IMR-90 (cell line): ENCODE results near the gene ANOS1. TPM values are rescaled to one million over a fixed set of nuclear protein-coding genes. Genes with fewer than 3 reads are reported as not detected.

ENCODE experiments used
- ATAC-seq: fragments of 200-7000 bp; cut with Tn5 transposase; 2 replicates; pipeline ENCODE4 v1.9.1; 2020; ENCODE audit warnings: low read depth, mild to moderate bottlenecking, moderate library complexity
- BruUV-seq: library from RNA; stranded (reverse); fragments of 400-500 nt; replicated peaks from 2 replicates; lab custom pipeline; 2021; lab: Mats Ljungman, UMichigan
- CTCF ChIA-PET: fragments of 300-600 bp; formaldehyde crosslinking; extraction: SDS; loops from one replicate; lab custom pipeline; 2021; ENCODE audit warnings: antibody characterized with exemption; lab: Yijun Ruan, JAX
- POLR2A ChIA-PET: fragments of 300-600 bp; sonication (Branson Sonifier 250); formaldehyde crosslinking; loops from one replicate; lab custom pipeline; 2022; ENCODE audit warnings: antibody characterized with exemption; ENCODE audit not compliant: unreplicated experiment; lab: Charles Lee
- DNase-seq: peaks from one replicate; pipeline ENCODE4 v3.0.0; 2013
- H2AFZ ChIP-seq: replicated peaks from 2 replicates; pipeline ENCODE3; 2013; ENCODE audit warnings: low read length, mild to moderate bottlenecking; ENCODE audit not compliant: poor library complexity
- H2AK5ac ChIP-seq: 2 replicates; pipeline ENCODE4 v1.6.1; 2013; ENCODE audit warnings: low read depth, low read length, inconsistent platforms
- H2AK9ac ChIP-seq: replicated peaks from 2 replicates; pipeline ENCODE3; 2013; ENCODE audit warnings: mild to moderate bottlenecking, low read depth, low read length, moderate library complexity; ENCODE audit not compliant: poor library complexity
- H2BK120ac ChIP-seq: 2 replicates; pipeline ENCODE4 v1.6.1; 2013; ENCODE audit warnings: low read depth, low read length, inconsistent platforms
- H2BK15ac ChIP-seq: 3 replicates; pipeline ENCODE4 v1.6.1; 2013; ENCODE audit warnings: low read depth, low read length, inconsistent platforms
- H2BK20ac ChIP-seq: 2 replicates; pipeline ENCODE4 v1.6.1; 2013; ENCODE audit warnings: low read depth, mild to moderate bottlenecking, inconsistent platforms, low read length, moderate library complexity
- H2BK5ac ChIP-seq: 2 replicates; pipeline ENCODE4 v1.6.1; 2013; ENCODE audit warnings: mild to moderate bottlenecking, low read depth, low read length, inconsistent platforms; ENCODE audit not compliant: poor library complexity, severe bottlenecking
- H3K14ac ChIP-seq: replicated peaks from 2 replicates; pipeline ENCODE4 v1.6.1; 2013; ENCODE audit warnings: low read depth, low read length, inconsistent platforms
- H3K18ac ChIP-seq: 2 replicates; pipeline ENCODE4 v1.6.1; 2013; ENCODE audit warnings: low read depth, low read length, control low read depth
- H3K23ac ChIP-seq: 2 replicates; pipeline ENCODE4 v1.6.1; 2013; ENCODE audit warnings: low read depth, low read length, inconsistent platforms
- H3K27ac ChIP-seq: 2 replicates; pipeline ENCODE4 v1.5.1; 2013; ENCODE audit warnings: mild to moderate bottlenecking, control low read depth, low read length; ENCODE audit not compliant: insufficient read depth
- H3K27me3 ChIP-seq: 2 replicates; pipeline ENCODE4 v1.6.1; 2013; ENCODE audit warnings: low read length; ENCODE audit not compliant: control insufficient read depth, insufficient read depth
- H3K36me3 ChIP-seq: 2 replicates; pipeline ENCODE4 v1.6.1; 2013; ENCODE audit warnings: low read length, mixed read lengths; ENCODE audit not compliant: control insufficient read depth, insufficient read depth
- H3K4ac ChIP-seq: 2 replicates; pipeline ENCODE4 v1.6.1; 2013; ENCODE audit warnings: low read depth, low read length, inconsistent platforms
- H3K4me1 ChIP-seq: 2 replicates; pipeline ENCODE4 v1.6.1; 2013; ENCODE audit warnings: low read length, mixed read lengths; ENCODE audit not compliant: control insufficient read depth, insufficient read depth
- H3K4me2 ChIP-seq: 2 replicates; pipeline ENCODE4 v1.6.1; 2013; ENCODE audit warnings: low read depth, mild to moderate bottlenecking, control low read depth, low read length, moderate library complexity
- H3K4me3 ChIP-seq: 2 replicates; pipeline ENCODE4 v1.5.1; 2013; ENCODE audit warnings: low read depth, mild to moderate bottlenecking, control low read depth, low read length, moderate library complexity; ENCODE audit not compliant: insufficient read depth
- H3K56ac ChIP-seq: 2 replicates; pipeline ENCODE4 v1.6.1; 2013; ENCODE audit warnings: low read length, inconsistent platforms; ENCODE audit not compliant: insufficient read depth; ENCODE audit errors: extremely low read depth
- H3K79me1 ChIP-seq, 2 experiments: 2 replicates each; pipeline ENCODE4 v1.6.1; 2013; ENCODE audit warnings: low read length in 2 of 2, inconsistent platforms in 1 of 2, low read depth in 1 of 2
- H3K9ac ChIP-seq: 2 replicates; pipeline ENCODE4 v1.6.1; 2013; ENCODE audit warnings: low read depth, low read length, control low read depth
- H3K9me1 ChIP-seq: 2 replicates; pipeline ENCODE4 v1.6.1; 2013; ENCODE audit warnings: low read length, inconsistent platforms; ENCODE audit not compliant: insufficient read depth
- H3K9me3 ChIP-seq: 2 replicates; pipeline ENCODE4 v1.6.1; 2013; ENCODE audit warnings: low read length; ENCODE audit not compliant: control insufficient read depth, insufficient read depth
- H4K20me1 ChIP-seq: 2 replicates; pipeline ENCODE4 v1.6.1; 2013; ENCODE audit warnings: low read length, inconsistent platforms; ENCODE audit not compliant: insufficient read depth
- H4K5ac ChIP-seq: 2 replicates; pipeline ENCODE4 v1.6.1; 2013; ENCODE audit warnings: mild to moderate bottlenecking, low read depth, low read length, control low read depth
- H4K8ac ChIP-seq, 2 experiments: 2 replicates each; pipeline ENCODE4 v1.6.1; 2013; ENCODE audit warnings: low read depth in 2 of 2, low read length in 2 of 2, control low read depth in 1 of 2, inconsistent platforms in 1 of 2
- H4K91ac ChIP-seq: 2 replicates; pipeline ENCODE4 v1.6.1; 2013; ENCODE audit warnings: low read depth, low read length, inconsistent platforms; ENCODE audit not compliant: insufficient read depth
- BHLHE40 ChIP-seq: fragments of 150-350 bp; IDR thresholded peaks from 2 replicates; pipeline ENCODE4 v1.6.1; 2016; ENCODE audit warnings: mild to moderate bottlenecking, low read depth, low read length
- CEBPB ChIP-seq: IDR thresholded peaks from 2 replicates; pipeline ENCODE4 v1.6.1; 2012; ENCODE audit warnings: low read depth, low read length, improper control_type of control experiment
- CTCF ChIP-seq: conservative IDR thresholded peaks from 2 replicates; pipeline ENCODE4 v1.5.1; 2012; ENCODE audit warnings: mild to moderate bottlenecking, low read depth, low read length, improper control_type of control experiment
- ELK1 ChIP-seq: fragments of 150-350 bp; IDR thresholded peaks from 2 replicates; pipeline ENCODE4 v1.6.1; 2016; ENCODE audit warnings: low read depth, mild to moderate bottlenecking, low read length, moderate library complexity, borderline replicate concordance
- FOS ChIP-seq: fragments of 150-350 bp; IDR thresholded peaks from 2 replicates; pipeline ENCODE4 v1.6.1; 2016; ENCODE audit warnings: low read depth, low read length
- MAFK ChIP-seq: IDR thresholded peaks from 2 replicates; pipeline ENCODE4 v1.6.1; 2012; ENCODE audit warnings: low read depth, low read length, improper control_type of control experiment
- MAZ ChIP-seq: IDR thresholded peaks from 2 replicates; pipeline ENCODE4 v1.6.1; 2012; ENCODE audit warnings: low read depth, mild to moderate bottlenecking, low read length, improper control_type of control experiment, moderate library complexity, borderline replicate concordance
- MXI1 ChIP-seq: IDR thresholded peaks from 2 replicates; pipeline ENCODE4 v1.6.1; 2012; ENCODE audit warnings: low read depth, mild to moderate bottlenecking, low read length, moderate library complexity, borderline replicate concordance
- NFE2L2 ChIP-seq: fragments of 150-350 bp; IDR thresholded peaks from 2 replicates; pipeline ENCODE4 v1.6.1; 2016; ENCODE audit warnings: low read depth, mild to moderate bottlenecking, low read length
- POLR2A ChIP-seq: IDR thresholded peaks from 2 replicates; pipeline ENCODE4 v1.6.1; 2012; ENCODE audit warnings: mild to moderate bottlenecking, low read depth, low read length
- RAD21 ChIP-seq: IDR thresholded peaks from 2 replicates; pipeline ENCODE4 v1.6.1; 2012; ENCODE audit warnings: low read length, improper control_type of control experiment
- RFX5 ChIP-seq: IDR thresholded peaks from 2 replicates; pipeline ENCODE4 v1.8.0; 2012; ENCODE audit warnings: low read depth, mild to moderate bottlenecking, low read length, moderate library complexity
- SMC3 ChIP-seq: fragments of 150-350 bp; IDR thresholded peaks from 2 replicates; pipeline ENCODE4 v1.6.1; 2016; ENCODE audit warnings: low read depth, mild to moderate bottlenecking, antibody characterized with exemption, low read length, moderate library complexity
- USF2 ChIP-seq: fragments of 150-350 bp; IDR thresholded peaks from 2 replicates; pipeline ENCODE4 v1.6.1; 2017; ENCODE audit warnings: mild to moderate bottlenecking, antibody characterized with exemption, low read length, low read depth
- WGBS, 2 experiments: methylation state at CpG; one replicate each; pipeline versions ENCODE4 v1.1.5 to v1.1.7; 2013; ENCODE audit warnings: missing lambda C conversion rate in 2 of 2; ENCODE audit not compliant: insufficient read length in 1 of 2; ENCODE audit errors: extremely low coverage in 2 of 2; 5-methylcytosine and 5-hydroxymethylcytosine counted together
- dilution Hi-C: fragments of 300-500 bp; cut with HindIII; formaldehyde crosslinking; loops from one replicate; pipeline ENCODE4 v1.14.3; 2018; ENCODE audit warnings: low sequenced_read_pairs; ENCODE audit not compliant: unreplicated experiment
- in situ Hi-C: fragments of 300-500 bp; cut with MboI; formaldehyde crosslinking; loops from 3 replicates; pipeline ENCODE4 v1.14.3; 2019; ENCODE audit warnings: low sequenced_read_pairs, inconsistent platforms, mixed read lengths
- intact Hi-C: fragments of 100-400 bp; cut with micrococcal nuclease; formaldehyde crosslinking; loops from 2 replicates; pipeline ENCODE4 v1.10.0; 2022
- polyA plus RNA-seq, 3 experiments: library from polyadenylated mRNA; depleted of rRNA; stranded (reverse); fragments of >200 nt; gene quantifications; 2 replicates each; pipeline ENCODE4 v1.2.3, GENCODE V29; 2012; ENCODE audit warnings: low replicate concordance in 1 of 3
- total RNA-seq: library from RNA; depleted of rRNA; stranded (reverse); fragments of >200 nt; gene quantifications from 2 replicates; pipeline ENCODE4 v1.2.3, GENCODE V29; 2012

ANOS1 gene
- total and polyA plus RNA-seq, 2 of the 4 experiments (the other 2 are of a cell fraction): under 0.01 to 0.17 TPM

- Histone ChIP-seq H3K4ac (no peak overlapping the region), H4K8ac (no peak overlapping the region), H3K18ac (no peak overlapping the region), H3K14ac (no peak overlapping the region), H2AFZ (no peak overlapping the region), H2BK15ac (no peak overlapping the region), H2AK5ac (no peak overlapping the region), H3K27ac (no peak overlapping the region), H3K56ac (no peak overlapping the region), H3K79me1 (no peaks in the 10 kb centered on the region), H3K4me3 (no peak overlapping the region), H3K4me2 (no peak overlapping the region), H3K9ac (no peak overlapping the region), H2AK9ac (no peak overlapping the region), H3K9me1 (no peaks in the 10 kb centered on the region), H4K91ac (no peak overlapping the region), H3K4me1 (no peaks in the 10 kb centered on the region), H4K5ac (no peak overlapping the region), H3K23ac (no peak overlapping the region), H3K36me3 (no peaks in the 10 kb centered on the region), H2BK120ac (no peak overlapping the region), H4K20me1 (no peaks in the 10 kb centered on the region), H2BK20ac (no peak overlapping the region), H3K27me3 (no peaks in the 10 kb centered on the region), H2BK5ac (no peak overlapping the region), H3K9me3 (no peaks in the 10 kb centered on the region)
- intact Hi-C loops (loop anchor here (10.0 kb wide), 1 partner anchor 962 kb away; no protein-coding TSS in a partner anchor), dilution Hi-C loops (no loop called here), in situ Hi-C loops (loop anchor here (10.0 kb wide), 1 partner anchor 72 kb away; no protein-coding TSS in a partner anchor)
- ChIA-PET CTCF (interaction anchor here (0.5 to 0.6 kb wide), 2 partner anchors 781 to 878 kb away, joined by 3 to 7 read pairs; no protein-coding TSS in a partner anchor), POLR2A (no interaction called here)
- TF ChIP-seq FOS (no peak), SMC3 (peak; percentile 41), RFX5 (no peak), CTCF (peak; percentile 63), MXI1 (no peak), ELK1 (no peak), MAZ (no peak), BHLHE40 (no peak), USF2 (no peak), RAD21 (peak; percentile 48), CEBPB (no peak), POLR2A (no peak), NFE2L2 (no peak), MAFK (no peak)
- no TSS peak for BruUV-seq
- DNase-seq: peak; percentile 31
- WGBS, 2 experiments: no CpG with 5 or more reads among the region's 11 CpGs
- ATAC-seq: no peak; the same call in 1 of the 2 replicates
Measured at GRCh38 chrX:8743126-8743732, 11.3 kb upstream of the ANOS1 start.
